HCT116 (cell line): ENCODE results near the gene DVL2. TPM values are rescaled to one million over a fixed set of nuclear protein-coding genes. Genes with fewer than 3 reads are reported as not detected.

Source experiments
- ATAC-seq: fragments of 200-7000 bp; cut with Tn5 transposase; 2 replicates; pipeline ENCODE4 v1.9.1; 2020; ENCODE audit warnings: mild to moderate bottlenecking, moderate library complexity
- BruUV-seq: library from RNA; stranded (reverse); fragments of 400-500 nt; replicated peaks from 2 replicates; lab custom pipeline; 2021; lab: Mats Ljungman, UMichigan
- CTCF ChIA-PET: fragments of 300-600 bp; sonication (Branson Sonifier 250); formaldehyde crosslinking; loops from one replicate; lab custom pipeline; 2021; ENCODE audit warnings: antibody characterized with exemption; lab: Charles Lee
- POLR2A ChIA-PET: fragments of 300-600, 350-600 bp; sonication (Branson Sonifier 250); formaldehyde crosslinking; loops from one replicate; lab custom pipeline; 2021; ENCODE audit warnings: antibody characterized with exemption; lab: Charles Lee
- RAD21 ChIA-PET, 2 experiments: fragments of 300-600 bp; sonication (Branson Sonifier 250); formaldehyde crosslinking; loops; one replicate each; lab custom pipeline; 2023; ENCODE audit warnings: low total read pairs in 2 of 2; ENCODE audit not compliant: uncharacterized antibody in 2 of 2, unreplicated experiment in 2 of 2, low non-redundant PET in 1 of 2; lab: Charles Lee
- DNase-seq: peaks from one replicate; pipeline ENCODE4 v3.0.0-alpha.2; 2010; ENCODE audit warnings: low read depth, low spot score
- H2AFZ ChIP-seq: fragments of 200-600 bp; shearing (Covaris generic), sonication (generic); 2 replicates; pipeline ENCODE4 v1.6.1; 2017; ENCODE audit warnings: low read depth, mixed run types, mixed read lengths, antibody characterized with exemption, low read length; ENCODE audit not compliant: poor library complexity, severe bottlenecking
- H3K27ac ChIP-seq: 2 replicates; pipeline ENCODE4 v1.5.1; 2012; ENCODE audit warnings: low read depth, low read length
- H3K27me3 ChIP-seq: fragments of 200-600 bp; sonication (generic); 2 replicates; pipeline ENCODE4 v1.6.1; 2016; ENCODE audit warnings: mixed run types, low read length, mixed read lengths; ENCODE audit not compliant: insufficient read depth
- H3K36me3 ChIP-seq, 2 experiments: fragments of 200-500 bp in 1 of 2; fragments of 200-600 bp in 1 of 2; sonication (Bioruptor generic) in 1 of 2; sonication (generic) in 1 of 2; 2 replicates each; pipeline versions ENCODE4 v1.5.1 to v1.6.1; 2014 to 2016; ENCODE audit warnings: low read length in 2 of 2, inconsistent platforms in 1 of 2, mixed read lengths in 1 of 2, mixed run types in 1 of 2; ENCODE audit not compliant: insufficient read depth in 2 of 2, control insufficient read depth in 1 of 2
- H3K4me1 ChIP-seq, 2 experiments: fragments of 200-600 bp in 1 of 2; sonication (generic) in 1 of 2; 2 replicates each; pipeline versions ENCODE4 v1.5.1 to v1.6.1; 2012 to 2017; ENCODE audit warnings: low read length in 2 of 2, inconsistent platforms in 1 of 2, mild to moderate bottlenecking in 1 of 2, mixed read lengths in 1 of 2, mixed run types in 1 of 2, moderate library complexity in 1 of 2; ENCODE audit not compliant: insufficient read depth in 2 of 2, control insufficient read depth in 1 of 2
- H3K4me2 ChIP-seq: fragments of 200-600 bp; sonication (generic); 2 replicates; pipeline ENCODE4 v1.6.1; 2017; ENCODE audit warnings: mixed run types, low read length, mixed read lengths
- H3K4me3 ChIP-seq, 2 experiments: fragments of 200-600 bp in 1 of 2; sonication (generic) in 1 of 2; replicated peaks in 1 of 2; 2 replicates each; pipeline ENCODE4 v1.5.1; 2011 to 2016; ENCODE audit warnings: low read length in 2 of 2, control low read depth in 1 of 2, low read depth in 1 of 2, mild to moderate bottlenecking in 1 of 2, mixed read lengths in 1 of 2, mixed run types in 1 of 2
- H3K79me2 ChIP-seq: fragments of 200-600 bp; sonication (generic); 2 replicates; pipeline ENCODE4 v1.6.1; 2017; ENCODE audit warnings: mild to moderate bottlenecking, mixed run types, low read length, moderate library complexity, mixed read lengths; ENCODE audit not compliant: insufficient read depth
- H3K9ac ChIP-seq: fragments of 200-600 bp; sonication (generic); 2 replicates; pipeline ENCODE4 v1.6.1; 2016; ENCODE audit warnings: low read length, mixed read lengths
- H3K9me2 ChIP-seq: fragments of 200-600 bp; sonication (generic), shearing (Covaris generic); 2 replicates; pipeline ENCODE4 v1.6.1; 2017; ENCODE audit warnings: mixed run types, mild to moderate bottlenecking, moderate library complexity; ENCODE audit not compliant: insufficient read depth
- H3K9me3 ChIP-seq, 2 experiments: fragments of 200-500 bp in 1 of 2; fragments of 200-600 bp in 1 of 2; sonication (Bioruptor generic) in 1 of 2; sonication (generic) in 1 of 2; 2 replicates each; pipeline ENCODE4 v1.6.1; 2014 to 2017; ENCODE audit warnings: low read length in 2 of 2, mixed read lengths in 2 of 2, inconsistent platforms in 1 of 2, low read depth in 1 of 2, mild to moderate bottlenecking in 1 of 2, mixed run types in 1 of 2, moderate library complexity in 1 of 2; ENCODE audit not compliant: control insufficient read depth in 1 of 2, insufficient read depth in 1 of 2
- H4K20me1 ChIP-seq: fragments of 200-600 bp; sonication (generic), shearing (Covaris generic); 2 replicates; pipeline ENCODE4 v1.6.1; 2017; ENCODE audit warnings: mixed run types, mild to moderate bottlenecking, moderate library complexity; ENCODE audit not compliant: insufficient read depth
- CBX3 ChIP-seq: IDR thresholded peaks from 2 replicates; pipeline ENCODE4 v1.6.1; 2012; ENCODE audit warnings: low read depth
- ELF1 ChIP-seq: IDR thresholded peaks from 2 replicates; pipeline ENCODE4 v1.6.1; 2012; ENCODE audit warnings: low read depth, borderline replicate concordance
- EZH2phosphoT487 ChIP-seq: fragments of 200-600 bp; IDR thresholded peaks from 2 replicates; pipeline ENCODE4 v1.6.1; 2018; ENCODE audit warnings: antibody characterized with exemption, borderline replicate concordance
- JUND ChIP-seq: IDR thresholded peaks from 2 replicates; pipeline ENCODE4 v1.6.1; 2012
- REST ChIP-seq: IDR thresholded peaks from 2 replicates; pipeline ENCODE4 v1.6.1; 2012; ENCODE audit warnings: low read depth
- SP1 ChIP-seq: IDR thresholded peaks from 2 replicates; pipeline ENCODE4 v1.6.1; 2012; ENCODE audit warnings: low read depth
- YY1 ChIP-seq: IDR thresholded peaks from 2 replicates; pipeline ENCODE4 v1.6.1; 2011; ENCODE audit warnings: low read length, low read depth, moderate library complexity, mild to moderate bottlenecking; ENCODE audit not compliant: insufficient replicate concordance; ENCODE audit errors: extremely low read depth
- intact Hi-C: fragments of 100-400 bp; cut with micrococcal nuclease; formaldehyde crosslinking; loops from 2 replicates; pipeline ENCODE4 v1.10.0; 2022
- total RNA-seq: library from RNA; stranded (reverse); gene quantifications from one replicate; pipeline ENCODE4 v1.2.1, GENCODE V29; 2021; ENCODE audit not compliant: unreplicated experiment

Gene DVL2
- total RNA-seq, 1 experiment from 2014 or later, result 69.7 TPM

- no TSS peak for BruUV-seq
- CTCF ChIA-PET, result interaction anchor here (1.5 kb wide), 1 partner anchor 9 kb away, joined by 4 read pairs; no protein-coding TSS in a partner anchor
- H3K36me3 ChIP-seq, result peaks cover 39 to 41% of the 10 kb centered on the region in 2 experiments
- RAD21 ChIA-PET, result no interaction called here
- no peak overlapping the region for H3K27ac ChIP-seq
- H3K79me2 ChIP-seq, result peaks cover 49% of the 10 kb centered on the region
- no peaks in the 10 kb centered on the region for H3K9me2 ChIP-seq
- ATAC-seq (no peak), DNase-seq (no peak)
- peaks cover 6 to 33% of the 10 kb centered on the region in 2 experiments; a peak in 3 of 4 replicates for H3K4me1 ChIP-seq
- H3K4me2 ChIP-seq, result no peak overlapping the region
- TF ChIP-seq ELF1, result no peak
- TF ChIP-seq SP1, result no peak
- TF ChIP-seq CBX3, result no peak
- TF ChIP-seq EZH2phosphoT487, result no peak
- TF ChIP-seq YY1, result no peak
- no peak for TF ChIP-seq REST
- TF ChIP-seq JUND, result no peak
- POLR2A ChIA-PET, result no interaction called here
- H3K4me3 ChIP-seq, result no peak overlapping the region
- H3K27me3 ChIP-seq, result no peaks in the 10 kb centered on the region
- H4K20me1 ChIP-seq, result peaks cover 4% of the 10 kb centered on the region; the same call in 1 of the 2 replicates
- intact Hi-C loops, result no loop called here
- no peaks in the 10 kb centered on the region for H3K9me3 ChIP-seq
- H3K9ac ChIP-seq, result no peak overlapping the region
- no peak overlapping the region for H2AFZ ChIP-seq
These were observed 4.8 kb downstream of the DVL2 start for GRCh38 chr17:7229504-7229903.
